GM19324 (cell line): ENCODE measurements around the gene ADIPOR1.
A peak's percentile ranks its signal among the peaks of the same experiment; 100 is the strongest.
"Not testable (repeated sequence)": the region's sequence is repeated elsewhere in the genome, so short reads cannot be mapped to it uniquely, and the experiment has no call there.

Experiments
- ATAC-seq: cut with Tn5 transposase; IDR thresholded peaks from one replicate; pipeline ENCODE4 v1.9.1; 2021; ENCODE audit warnings: mild to moderate bottlenecking, moderate library complexity; ENCODE audit not compliant: unreplicated experiment, low FRiP score

Gene ADIPOR1

GRCh38 chr1:202941372-202941771 lies 16.7 kb downstream of the ADIPOR1 start:
- ATAC-seq = no peak

GRCh38 chr1:202940561-202940960 lies 17.6 kb downstream of the ADIPOR1 start:
- no peak for ATAC-seq

- ATAC-seq = no peak
Observed at GRCh38 chr1:202938287-202938925, 19.7 kb downstream of the ADIPOR1 start.

GRCh38 chr1:202936409-202936808 lies 21.7 kb downstream of the ADIPOR1 start:
- not testable (repeated sequence) for ATAC-seq

- ATAC-seq = no peak
Observed at GRCh38 chr1:202935844-202936243, 22.3 kb downstream of the ADIPOR1 start.

GRCh38 chr1:202934755-202935154 lies 23.4 kb downstream of the ADIPOR1 start:
- ATAC-seq = no peak

GRCh38 chr1:202932476-202932875 lies 25.6 kb downstream of the ADIPOR1 start:
- ATAC-seq = no peak

GRCh38 chr1:202926581-202927491 lies 31.3 kb downstream of the ADIPOR1 start, which contains the start of gene KLHL12:
Gene KLHL12, minus strand, starts transcription at chr1:202927234. Its CDS starts 2,072 bp downstream, at chr1:202925162.
- peak; percentile 96 for ATAC-seq

GRCh38 chr1:202923533-202923932 lies 34.6 kb downstream of the ADIPOR1 start:
- no peak for ATAC-seq

- no peak for ATAC-seq
Observed at GRCh38 chr1:202919615-202920014, 38.5 kb downstream of the ADIPOR1 start.

- ATAC-seq = no peak
Observed at GRCh38 chr1:202915146-202915545, 43.0 kb downstream of the ADIPOR1 start.

GRCh38 chr1:202912476-202912875 lies 45.6 kb downstream of the ADIPOR1 start:
- not testable (repeated sequence) for ATAC-seq

- ATAC-seq = no peak
Observed at GRCh38 chr1:202909494-202909893, 48.6 kb downstream of the ADIPOR1 start.

- no peak for ATAC-seq
Observed at GRCh38 chr1:202908998-202909397, 49.1 kb downstream of the ADIPOR1 start.

GRCh38 chr1:202905331-202905730 lies 52.8 kb downstream of the ADIPOR1 start:
- ATAC-seq = no peak

GRCh38 chr1:202903808-202904207 lies 54.3 kb downstream of the ADIPOR1 start:
- not testable (repeated sequence) for ATAC-seq

- no peak for ATAC-seq
Observed at GRCh38 chr1:202901555-202901954, 56.6 kb downstream of the ADIPOR1 start.

- no peak for ATAC-seq
Observed at GRCh38 chr1:202892501-202892900, 65.6 kb downstream of the ADIPOR1 start.
